H1 (cell line): Measurements from ENCODE around the gene DARS1. TPM values are rescaled to one million over a fixed set of nuclear protein-coding genes. Genes with fewer than 3 reads are reported as not detected.
"Not testable (repeated sequence)": the region's sequence is repeated elsewhere in the genome, so short reads cannot be mapped to it uniquely, and the experiment has no call there.

ENCODE experiments used
- CTCF ChIA-PET: fragments of 300-600 bp; sonication (Branson Sonifier 250); formaldehyde crosslinking; loops from one replicate; lab custom pipeline; 2021; ENCODE audit not compliant: partially characterized antibody; lab: Charles Lee
- POLR2A ChIA-PET: fragments of 300-600 bp; sonication (Branson Sonifier 250); formaldehyde crosslinking; loops from one replicate; lab custom pipeline; 2021; ENCODE audit warnings: inconsistent platforms; ENCODE audit not compliant: partially characterized antibody; lab: Charles Lee
- DNase-seq, 2 experiments: peaks; one replicate each; pipeline versions ENCODE4 v3.0.0 to v3.0.0-alpha.2; 2010 to 2022; ENCODE audit warnings: low spot score in 2 of 2, low read depth in 1 of 2, mixed read lengths in 1 of 2
- FAIRE-seq: peaks from 2 replicates; lab custom pipeline; 2011; peaks lifted over from hg19 to GRCh38; lab: Jason Lieb, UNC
- H2AFZ ChIP-seq: 2 replicates; pipeline ENCODE4 v1.8.1; 2012; ENCODE audit warnings: low read length, inconsistent platforms
- H2AK5ac ChIP-seq: 2 replicates; pipeline ENCODE4 v1.6.1; 2013; ENCODE audit warnings: low read depth, low read length
- H2BK120ac ChIP-seq: replicated peaks from 2 replicates; pipeline ENCODE3; 2013; ENCODE audit warnings: low read depth, low read length, inconsistent platforms
- H2BK12ac ChIP-seq: 2 replicates; pipeline ENCODE4 v1.6.1; 2013; ENCODE audit warnings: low read depth, low read length
- H2BK15ac ChIP-seq: 2 replicates; pipeline ENCODE4 v1.6.1; 2013; ENCODE audit warnings: low read length
- H2BK20ac ChIP-seq: 2 replicates; pipeline ENCODE4 v1.6.1; 2013; ENCODE audit warnings: low read length
- H2BK5ac ChIP-seq: 2 replicates; pipeline ENCODE4 v1.6.1; 2013; ENCODE audit warnings: low read depth, low read length
- H3K14ac ChIP-seq: 2 replicates; pipeline ENCODE4 v1.6.1; 2013; ENCODE audit warnings: inconsistent platforms; ENCODE audit not compliant: insufficient read length
- H3K18ac ChIP-seq: 2 replicates; pipeline ENCODE4 v1.6.1; 2013; ENCODE audit warnings: low read length; ENCODE audit errors: extremely low read depth
- H3K23ac ChIP-seq: 2 replicates; pipeline ENCODE4 v1.6.1; 2013; ENCODE audit warnings: inconsistent platforms; ENCODE audit not compliant: insufficient read length
- H3K23me2 ChIP-seq: 2 replicates; pipeline ENCODE4 v1.6.1; 2013; ENCODE audit warnings: low read depth, low read length
- H3K27ac ChIP-seq: 2 replicates; pipeline ENCODE4 v1.6.1; 2011; ENCODE audit warnings: low read depth, low read length, inconsistent platforms
- H3K27me3 ChIP-seq, 4 experiments: replicated peaks in 1 of 4; 1 replicate in 1 of 4; 2 replicates in 3 of 4; pipeline versions ENCODE4 v1.6.1 to v1.8.1; 2011 to 2013; ENCODE audit warnings: low read length in 3 of 4, mild to moderate bottlenecking in 3 of 4, inconsistent platforms in 2 of 4, mixed read lengths in 2 of 4, moderate library complexity in 1 of 4; ENCODE audit not compliant: control insufficient read depth in 3 of 4, insufficient read depth in 3 of 4; ENCODE audit errors: extremely low read depth in 1 of 4
- H3K36me3 ChIP-seq, 4 experiments: 2 replicates each; pipeline versions ENCODE4 v1.6.1 to v1.8.1; 2011 to 2013; ENCODE audit warnings: mild to moderate bottlenecking in 4 of 4, low read length in 3 of 4, moderate library complexity in 2 of 4, control low read depth in 1 of 4, inconsistent platforms in 1 of 4; ENCODE audit not compliant: insufficient read depth in 4 of 4, control insufficient read depth in 2 of 4
- H3K4ac ChIP-seq: replicated peaks from 2 replicates; pipeline ENCODE3; 2013; ENCODE audit warnings: low read length, low read depth, mixed read lengths, inconsistent platforms; ENCODE audit not compliant: insufficient read length
- H3K4me1 ChIP-seq, 4 experiments: replicated peaks in 1 of 4; 1 replicate in 1 of 4; 2 replicates in 3 of 4; pipeline versions ENCODE4 v1.6.1 to v1.8.1; 2011 to 2013; ENCODE audit warnings: low read length in 3 of 4, inconsistent platforms in 2 of 4, mixed read lengths in 1 of 4; ENCODE audit not compliant: insufficient read depth in 4 of 4, control insufficient read depth in 3 of 4
- H3K4me2 ChIP-seq, 2 experiments: 2 replicates each; pipeline versions ENCODE4 v1.6.1 to v1.8.1; 2011 to 2013; ENCODE audit warnings: low read depth in 2 of 2, low read length in 2 of 2, control low read depth in 1 of 2, inconsistent platforms in 1 of 2, mild to moderate bottlenecking in 1 of 2; ENCODE audit not compliant: insufficient read depth in 1 of 2
- H3K4me3 ChIP-seq, 4 experiments: fragments of 200-600, 300-600 bp in 1 of 4; sonication (generic), shearing (Covaris generic), sonication (Bioruptor Twin) in 1 of 4; 2 replicates each; pipeline versions ENCODE4 v1.5.1 to v1.8.1; 2011 to 2016; ENCODE audit warnings: low read length in 4 of 4, low read depth in 3 of 4, control low read depth in 2 of 4, inconsistent platforms in 2 of 4, mild to moderate bottlenecking in 2 of 4, mixed read lengths in 1 of 4, moderate library complexity in 1 of 4; ENCODE audit not compliant: insufficient read depth in 2 of 4; ENCODE audit errors: extremely low read depth in 1 of 4
- H3K56ac ChIP-seq: replicated peaks from 2 replicates; pipeline ENCODE3; 2013; ENCODE audit warnings: low read depth, mild to moderate bottlenecking, mixed read lengths, low read length, inconsistent platforms; ENCODE audit not compliant: insufficient read length
- H3K79me1 ChIP-seq: 2 replicates; pipeline ENCODE4 v1.6.1; 2013; ENCODE audit warnings: low read depth, low read length, control low read depth
- H3K79me2 ChIP-seq, 2 experiments: 2 replicates each; pipeline versions ENCODE4 v1.6.1 to v1.8.1; 2012 to 2013; ENCODE audit warnings: low read length in 2 of 2, mild to moderate bottlenecking in 2 of 2, inconsistent platforms in 1 of 2; ENCODE audit not compliant: insufficient read depth in 2 of 2, control insufficient read depth in 1 of 2
- H3K9ac ChIP-seq, 4 experiments: replicated peaks in 1 of 4; 1 replicate in 1 of 4; 2 replicates in 3 of 4; pipeline versions ENCODE4 v1.6.1 to v1.8.1; 2011 to 2013; ENCODE audit warnings: low read depth in 3 of 4, low read length in 3 of 4, control low read depth in 2 of 4, mild to moderate bottlenecking in 2 of 4, moderate library complexity in 2 of 4, inconsistent platforms in 1 of 4; ENCODE audit errors: extremely low read depth in 1 of 4
- H3K9me3 ChIP-seq, 2 experiments: 2 replicates each; pipeline versions ENCODE4 v1.6.1 to v1.8.1; 2012 to 2013; ENCODE audit warnings: mild to moderate bottlenecking in 2 of 2, moderate library complexity in 2 of 2, control low read depth in 1 of 2, inconsistent platforms in 1 of 2, low read depth in 1 of 2, low read length in 1 of 2, mixed read lengths in 1 of 2; ENCODE audit not compliant: insufficient read depth in 2 of 2
- H4K20me1 ChIP-seq, 2 experiments: replicated peaks in 1 of 2; 2 replicates each; pipeline versions ENCODE3 to v1.8.1; 2011 to 2013; ENCODE audit warnings: inconsistent platforms in 2 of 2, low read length in 2 of 2, mild to moderate bottlenecking in 1 of 2; ENCODE audit not compliant: insufficient read depth in 2 of 2, control insufficient read depth in 1 of 2
- H4K5ac ChIP-seq: 2 replicates; pipeline ENCODE4 v1.6.1; 2013; ENCODE audit warnings: low read length, low read depth, mixed read lengths, inconsistent platforms; ENCODE audit not compliant: insufficient read length
- H4K8ac ChIP-seq: 2 replicates; pipeline ENCODE4 v1.8.0; 2013; ENCODE audit warnings: mild to moderate bottlenecking, moderate library complexity, low read length, inconsistent platforms; ENCODE audit not compliant: insufficient read depth; ENCODE audit errors: extremely low read depth
- H4K91ac ChIP-seq: replicated peaks from 2 replicates; pipeline ENCODE3; 2013; ENCODE audit warnings: low read length, mixed read lengths, inconsistent platforms; ENCODE audit not compliant: insufficient read length
- WGBS, 2 experiments: shearing (Covaris generic) in 1 of 2; methylation state at CpG; one replicate each; pipeline versions ENCODE4 v1.1.6 to v1.1.7; 2013 to 2015; ENCODE audit warnings: low lambda C conversion rate in 2 of 2, mixed read lengths in 2 of 2, inconsistent platforms in 1 of 2, low coverage in 1 of 2, missing lambda C conversion rate in 1 of 2; ENCODE audit not compliant: insufficient replicate concordance in 2 of 2, insufficient coverage in 1 of 2, insufficient read length in 1 of 2; ENCODE audit errors: extremely low coverage in 1 of 2, missing lambda C conversion rate in 1 of 2; 5-methylcytosine and 5-hydroxymethylcytosine counted together
- polyA plus RNA-seq, 7 experiments: library from polyadenylated mRNA; depleted of rRNA in 3 of 7; stranded (reverse) in 5 of 7; unstranded in 2 of 7; fragments of >200 nt in 5 of 7; fragments of 200-250 nt in 2 of 7; gene quantifications; 1 replicate in 5 of 7; 2 replicates in 1 of 7; 4 replicates in 1 of 7; pipeline versions ENCODE4 v1.2.1 to v1.2.3, GENCODE V29; 2011 to 2013; ENCODE audit warnings: missing spikeins in 2 of 7, mixed read lengths in 2 of 7
- total RNA-seq: library from RNA; stranded (reverse); fragmentation: NEBNext Ultra II Directional; extraction: Animal tissue kit (Norgen Biotek cat#: 25700); gene quantifications from 2 replicates; pipeline ENCODE4 v1.2.1, GENCODE V29; 2021

The DARS1 gene
- total and polyA plus RNA-seq, 2 of the 8 experiments (the other 6 are each of a cell fraction or from before 2014, with no cell fraction given), result 61.7 to 85.9 TPM

DNA sequence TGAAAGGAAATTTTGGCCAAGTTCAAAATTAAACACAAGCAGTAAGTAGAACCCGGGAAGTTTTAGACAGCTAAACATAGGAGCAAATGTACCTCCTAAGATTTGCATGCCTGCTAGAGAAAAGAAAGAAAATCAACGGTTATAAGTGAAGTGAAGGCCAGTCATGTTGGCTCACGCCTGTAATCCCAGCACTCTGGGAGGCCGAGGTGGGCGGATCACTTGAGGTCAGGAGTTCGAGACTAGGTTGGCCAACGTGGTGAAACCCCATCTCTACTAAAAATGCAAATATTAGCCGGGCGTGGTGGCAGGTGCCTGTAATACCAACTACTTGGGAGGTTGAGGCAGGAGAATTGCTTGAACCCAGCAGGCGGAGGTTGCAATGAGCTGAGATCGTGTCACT lies 21.0 kb downstream of the DARS1 start:
- 93% methylated on average over 9 of the region's 11 CpGs; no CpG with 5 or more reads in 1 of the 2 experiments for WGBS, 2 experiments
- H3K14ac ChIP-seq, H3K4ac ChIP-seq, H3K4me3 ChIP-seq, H4K91ac ChIP-seq, H3K36me3 ChIP-seq, H3K23ac ChIP-seq, H4K8ac ChIP-seq, H2BK5ac ChIP-seq, H2AFZ ChIP-seq, H2BK120ac ChIP-seq, H2BK12ac ChIP-seq, H3K18ac ChIP-seq, H3K4me2 ChIP-seq, DNase-seq, H4K20me1 ChIP-seq, FAIRE-seq, H3K9me3 ChIP-seq, H3K56ac ChIP-seq, H3K27ac ChIP-seq, H3K9ac ChIP-seq, H3K23me2 ChIP-seq, H3K79me1 ChIP-seq, H3K4me1 ChIP-seq, H2BK15ac ChIP-seq, H3K27me3 ChIP-seq, H4K5ac ChIP-seq, H2BK20ac ChIP-seq, H2AK5ac ChIP-seq: not testable (repeated sequence)
- peaks cover 0 to 26% of the 10 kb centered on the region in 2 experiments; a peak in 2 of 4 replicates for H3K79me2 ChIP-seq
- POLR2A ChIA-PET, result interaction anchor here (1.0 to 1.4 kb wide), 2 partner anchors 9 to 21 kb away, joined by 3 to 5 read pairs; partner anchors contain the start of gene DARS1
- CTCF ChIA-PET, result interaction anchor here (1.3 kb wide), 1 partner anchor 33 kb away, joined by 3 read pairs; no protein-coding TSS in a partner anchor
